ENCODE results near the gene BID.
A peak's percentile ranks its signal among the peaks of the same experiment; 100 is the strongest.

The BID gene

GRCh38 chr22:17732251-17732854 lies 41.9 kb downstream of the BID start:
- DNase-seq, result no peak

- DNase-seq, result no peak
Measured at GRCh38 chr22:17729561-17729960, 44.7 kb downstream of the BID start.

GRCh38 chr22:17728786-17729185 lies 45.5 kb downstream of the BID start:
- DNase-seq, result no peak

- peak; percentile 79 for DNase-seq
Measured at GRCh38 chr22:17726928-17727897, 47.1 kb downstream of the BID start.

GRCh38 chr22:17726006-17726927 lies 48.0 kb downstream of the BID start:
- no peak for DNase-seq

- DNase-seq, result no peak
Measured at GRCh38 chr22:17725500-17725796, 48.8 kb downstream of the BID start.

- DNase-seq, result no peak
Measured at GRCh38 chr22:17724678-17725499, 49.4 kb downstream of the BID start.

GRCh38 chr22:17724241-17724640 lies 50.0 kb downstream of the BID start:
- DNase-seq, result no peak

GRCh38 chr22:17719911-17720310 lies 54.4 kb downstream of the BID start:
- no peak for DNase-seq

- DNase-seq, result no peak
Measured at GRCh38 chr22:17717708-17718107, 56.6 kb downstream of the BID start.

- DNase-seq, result no peak
Measured at GRCh38 chr22:17716529-17716928, 57.7 kb downstream of the BID start.

GRCh38 chr22:17712441-17712840 lies 61.8 kb downstream of the BID start:
- DNase-seq, result no peak

GRCh38 chr22:17710023-17710422 lies 64.2 kb downstream of the BID start:
- DNase-seq, result no peak

- no peak for DNase-seq
Measured at GRCh38 chr22:17707526-17707925, 66.7 kb downstream of the BID start.

- DNase-seq, result no peak
Measured at GRCh38 chr22:17706947-17707346, 67.3 kb downstream of the BID start.

GRCh38 chr22:17705951-17706900 lies 68.0 kb downstream of the BID start:
- DNase-seq, result peak; percentile 77

- no peak for DNase-seq
Measured at GRCh38 chr22:17705546-17705945, 68.7 kb downstream of the BID start.

- DNase-seq, result no peak
Measured at GRCh38 chr22:17703811-17704210, 70.5 kb downstream of the BID start.

GRCh38 chr22:17700778-17701177 lies 73.5 kb downstream of the BID start:
- DNase-seq, result no peak

- no peak for DNase-seq
Measured at GRCh38 chr22:17699696-17700340, 74.5 kb downstream of the BID start.

GRCh38 chr22:17698948-17699347 lies 75.3 kb downstream of the BID start:
- no peak for DNase-seq

All from GF-D8 (cell line).